NB4 (cell line): ENCODE results near the gene ATP10A.

Experiments
- DNase-seq: peaks from one replicate; pipeline ENCODE4 v3.0.0; 2010; ENCODE audit warnings: low read depth
- H3K4me3 ChIP-seq: one replicate; pipeline ENCODE4 v1.5.1; 2011; ENCODE audit warnings: mild to moderate bottlenecking, low read depth, low read length, moderate library complexity
- MAX ChIP-seq: IDR thresholded peaks from 2 replicates; pipeline ENCODE4 v1.6.1; 2011; ENCODE audit warnings: low read depth, low read length
- MYC ChIP-seq: IDR thresholded peaks from 2 replicates; pipeline ENCODE4 v1.6.1; 2011; ENCODE audit warnings: low read depth, low read length
- POLR2A ChIP-seq: IDR thresholded peaks from 2 replicates; pipeline ENCODE4 v1.6.1; 2011; ENCODE audit warnings: mild to moderate bottlenecking; ENCODE audit not compliant: insufficient read length; ENCODE audit errors: extremely low read depth
- TF ChIP-seq, protein P1 (sequence below): IDR thresholded peaks from one replicate; pipeline ENCODE4 v1.5.1; 2012; ENCODE audit warnings: low read depth, low read length

Gene ATP10A

DNA sequence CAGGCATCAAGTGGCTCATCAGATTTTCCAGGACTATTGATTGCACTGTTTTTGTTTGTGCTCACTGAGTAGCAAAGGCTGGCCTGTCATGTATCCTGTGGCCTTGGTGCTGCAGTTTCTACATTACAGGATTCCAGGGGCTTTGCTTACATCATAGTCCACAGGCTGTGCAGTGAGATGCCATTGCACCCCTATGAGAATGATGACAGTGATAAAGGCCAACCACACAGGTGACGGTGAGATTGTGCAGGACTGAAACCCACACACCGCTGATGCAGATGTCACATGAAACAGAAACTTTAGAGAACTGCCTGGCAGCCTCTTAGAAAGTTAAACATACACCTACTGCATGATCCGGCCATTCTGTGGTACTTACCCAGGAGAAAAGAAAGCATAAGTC lies 229.3 kb downstream of the ATP10A start:
- no peak for TF ChIP-seq MYC
- TF ChIP-seq POLR2A, result no peak
- TF ChIP-seq, protein P1, sequence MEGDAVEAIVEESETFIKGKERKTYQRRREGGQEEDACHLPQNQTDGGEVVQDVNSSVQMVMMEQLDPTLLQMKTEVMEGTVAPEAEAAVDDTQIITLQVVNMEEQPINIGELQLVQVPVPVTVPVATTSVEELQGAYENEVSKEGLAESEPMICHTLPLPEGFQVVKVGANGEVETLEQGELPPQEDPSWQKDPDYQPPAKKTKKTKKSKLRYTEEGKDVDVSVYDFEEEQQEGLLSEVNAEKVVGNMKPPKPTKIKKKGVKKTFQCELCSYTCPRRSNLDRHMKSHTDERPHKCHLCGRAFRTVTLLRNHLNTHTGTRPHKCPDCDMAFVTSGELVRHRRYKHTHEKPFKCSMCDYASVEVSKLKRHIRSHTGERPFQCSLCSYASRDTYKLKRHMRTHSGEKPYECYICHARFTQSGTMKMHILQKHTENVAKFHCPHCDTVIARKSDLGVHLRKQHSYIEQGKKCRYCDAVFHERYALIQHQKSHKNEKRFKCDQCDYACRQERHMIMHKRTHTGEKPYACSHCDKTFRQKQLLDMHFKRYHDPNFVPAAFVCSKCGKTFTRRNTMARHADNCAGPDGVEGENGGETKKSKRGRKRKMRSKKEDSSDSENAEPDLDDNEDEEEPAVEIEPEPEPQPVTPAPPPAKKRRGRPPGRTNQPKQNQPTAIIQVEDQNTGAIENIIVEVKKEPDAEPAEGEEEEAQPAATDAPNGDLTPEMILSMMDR, result no peak
- TF ChIP-seq MAX, result no peak
- no peak for DNase-seq
- H3K4me3 ChIP-seq, result no peak overlapping the region

- H3K4me3 ChIP-seq, result no peak overlapping the region
- TF ChIP-seq, protein P1, result no peak
- TF ChIP-seq POLR2A, result no peak
- TF ChIP-seq MYC, result no peak
- no peak for TF ChIP-seq MAX
- DNase-seq, result no peak
Observed at GRCh38 chr15:25631971-25632370, 231.2 kb downstream of the ATP10A start.
